PC-9 (cell line): ENCODE measurements around the gene LMCD1. TPM values are rescaled to one million over a fixed set of nuclear protein-coding genes. Genes with fewer than 3 reads are reported as not detected.

Experiments
- BruUV-seq: library from RNA; stranded (reverse); fragments of 400-500 nt; replicated peaks from 2 replicates; lab custom pipeline; 2021; lab: Mats Ljungman, UMichigan
- CTCF ChIA-PET: fragments of 300-600 bp; sonication (Branson Sonifier 250); formaldehyde crosslinking; loops from one replicate; lab custom pipeline; 2022; ENCODE audit warnings: antibody characterized with exemption; lab: Charles Lee
- POLR2A ChIA-PET: fragments of 300-600 bp; sonication (Branson Sonifier 250); formaldehyde crosslinking; loops from one replicate; lab custom pipeline; 2022; ENCODE audit warnings: antibody characterized with exemption; ENCODE audit not compliant: unreplicated experiment; lab: Charles Lee
- DNase-seq, 2 experiments: peaks; one replicate each; pipeline versions ENCODE4 v3.0.0 to v3.0.0-alpha.2; 2015 to 2022; ENCODE audit warnings: mixed read lengths in 1 of 2
- H2AFZ ChIP-seq: fragments of 200-600 bp; sonication (generic); 2 replicates; pipeline ENCODE4 v1.8.1; 2017; ENCODE audit warnings: antibody characterized with exemption
- H3F3A ChIP-seq: fragments of 200-600 bp; sonication (generic); 2 replicates; pipeline ENCODE4 v1.8.1; 2017; ENCODE audit warnings: antibody characterized with exemption, mild to moderate bottlenecking, low read depth; ENCODE audit not compliant: insufficient read depth
- H3K27ac ChIP-seq: fragments of 200-600 bp; sonication (generic); 2 replicates; pipeline ENCODE4 v1.6.1; 2016; ENCODE audit warnings: mixed run types
- H3K27me3 ChIP-seq: fragments of 200-600 bp; sonication (generic); 2 replicates; pipeline ENCODE4 v1.6.1; 2016; ENCODE audit warnings: low read depth, mixed run types; ENCODE audit not compliant: insufficient read depth
- H3K36me3 ChIP-seq: fragments of 200-600 bp; sonication (generic); 2 replicates; pipeline ENCODE4 v1.6.1; 2016; ENCODE audit warnings: low read depth, mixed run types
- H3K4me1 ChIP-seq: fragments of 200-600 bp; sonication (generic); replicated peaks from 2 replicates; pipeline ENCODE4 v1.6.1; 2016; ENCODE audit warnings: mixed run types; ENCODE audit not compliant: insufficient read depth
- H3K4me2 ChIP-seq: fragments of 200-600 bp; sonication (generic); 2 replicates; pipeline ENCODE4 v1.6.1; 2017; ENCODE audit warnings: mixed run types
- H3K4me3 ChIP-seq: fragments of 200-600 bp; sonication (generic); 2 replicates; pipeline ENCODE4 v1.6.1; 2016; ENCODE audit warnings: mixed run types
- H3K79me2 ChIP-seq: fragments of 200-600 bp; sonication (generic); 2 replicates; pipeline ENCODE4 v1.6.1; 2017; ENCODE audit warnings: low read depth, mixed run types
- H3K9me2 ChIP-seq: fragments of 200-600 bp; sonication (generic); 2 replicates; pipeline ENCODE4 v1.8.1; 2017; ENCODE audit warnings: mild to moderate bottlenecking; ENCODE audit not compliant: insufficient read depth
- H3K9me3 ChIP-seq: fragments of 200-600 bp; sonication (generic); 2 replicates; pipeline ENCODE4 v1.8.1; 2016; ENCODE audit warnings: low read depth; ENCODE audit not compliant: insufficient read depth
- H4K20me1 ChIP-seq: fragments of 200-600 bp; sonication (generic); 2 replicates; pipeline ENCODE4 v1.8.1; 2017; ENCODE audit not compliant: insufficient read depth
- CTCF ChIP-seq: fragments of 200-600 bp; sonication (generic); conservative IDR thresholded peaks from 2 replicates; pipeline ENCODE4 v1.6.1; 2017; ENCODE audit warnings: mixed run types, antibody characterized with exemption, mild to moderate bottlenecking, moderate library complexity
- EZH2 ChIP-seq: fragments of 200-600 bp; sonication (generic); IDR thresholded peaks from 2 replicates; pipeline ENCODE4 v1.8.0; 2017; ENCODE audit warnings: antibody characterized with exemption, low read depth
- intact Hi-C: fragments of 100-400 bp; cut with micrococcal nuclease; formaldehyde crosslinking; loops from one replicate; pipeline ENCODE4 v1.10.0; 2022; ENCODE audit not compliant: unreplicated experiment
- total RNA-seq: library from RNA; stranded (reverse); gene quantifications from 2 replicates; pipeline ENCODE4 v1.2.3, GENCODE V29; 2021

The LMCD1 gene
- total RNA-seq, 1 experiment from 2014 or later: 10.3 TPM

- CTCF ChIA-PET: no interaction called here
- no peak for TF ChIP-seq EZH2
- no peak for TF ChIP-seq CTCF
- H3K27me3 ChIP-seq: no peaks in the 10 kb centered on the region
- BruUV-seq: no TSS peak
- peaks cover 47% of the 10 kb centered on the region for H3F3A ChIP-seq
- DNase-seq: peak in 1 of 2 experiments; percentile 67
- no peaks in the 10 kb centered on the region for H3K36me3 ChIP-seq
- intact Hi-C loops: no loop called here
- H2AFZ ChIP-seq: no peak overlapping the region
- H3K4me3 ChIP-seq: no peak overlapping the region
- no peaks in the 10 kb centered on the region for H4K20me1 ChIP-seq
- peak overlapping the region; percentile 11 for H3K4me2 ChIP-seq
- H3K9me3 ChIP-seq: no peaks in the 10 kb centered on the region
- POLR2A ChIA-PET: interaction anchor here (0.6 kb wide), 1 partner anchor 52 kb away, joined by 3 read pairs; no protein-coding TSS in a partner anchor
- H3K79me2 ChIP-seq: no peaks in the 10 kb centered on the region
- H3K9me2 ChIP-seq: no peaks in the 10 kb centered on the region
- H3K4me1 ChIP-seq: peaks cover 63% of the 10 kb centered on the region
- H3K27ac ChIP-seq: peak overlapping the region; percentile 32
These were observed 2.4 kb downstream of the LMCD1 start for GRCh38 chr3:8503871-8504610.

DNA sequence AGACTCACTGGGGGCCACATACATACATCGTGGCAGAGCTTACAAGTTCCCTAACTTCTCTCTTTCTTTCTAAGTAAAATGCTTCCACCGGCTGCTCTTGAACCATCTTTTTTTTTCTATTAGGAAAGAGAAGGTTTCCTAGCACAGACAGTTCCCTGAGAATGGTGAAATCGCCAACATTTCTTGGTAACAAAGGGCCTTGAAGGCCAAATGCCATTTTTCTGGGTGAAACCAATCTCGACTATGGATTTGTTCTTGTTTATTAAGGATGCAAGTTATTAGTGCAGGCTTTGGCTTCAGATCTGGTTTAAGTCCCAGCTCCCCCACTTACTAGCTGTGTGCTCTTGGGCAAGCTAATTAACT, 3.0 kb downstream of the LMCD1 start:
- no peaks in the 10 kb centered on the region for H3K9me2 ChIP-seq
- TF ChIP-seq EZH2: no peak
- TF ChIP-seq CTCF: no peak
- H3K79me2 ChIP-seq: no peaks in the 10 kb centered on the region
- no peak overlapping the region for H2AFZ ChIP-seq
- POLR2A ChIA-PET: no interaction called here
- H4K20me1 ChIP-seq: no peaks in the 10 kb centered on the region
- DNase-seq: no peak
- H3K4me2 ChIP-seq: no peak overlapping the region
- intact Hi-C loops: no loop called here
- H3K4me1 ChIP-seq: peaks cover 62% of the 10 kb centered on the region
- H3K4me3 ChIP-seq: no peak overlapping the region
- no peaks in the 10 kb centered on the region for H3K9me3 ChIP-seq
- H3K27me3 ChIP-seq: no peaks in the 10 kb centered on the region
- CTCF ChIA-PET: no interaction called here
- H3F3A ChIP-seq: peaks cover 42% of the 10 kb centered on the region
- H3K36me3 ChIP-seq: no peaks in the 10 kb centered on the region
- BruUV-seq: no TSS peak
- no peak overlapping the region for H3K27ac ChIP-seq

DNA sequence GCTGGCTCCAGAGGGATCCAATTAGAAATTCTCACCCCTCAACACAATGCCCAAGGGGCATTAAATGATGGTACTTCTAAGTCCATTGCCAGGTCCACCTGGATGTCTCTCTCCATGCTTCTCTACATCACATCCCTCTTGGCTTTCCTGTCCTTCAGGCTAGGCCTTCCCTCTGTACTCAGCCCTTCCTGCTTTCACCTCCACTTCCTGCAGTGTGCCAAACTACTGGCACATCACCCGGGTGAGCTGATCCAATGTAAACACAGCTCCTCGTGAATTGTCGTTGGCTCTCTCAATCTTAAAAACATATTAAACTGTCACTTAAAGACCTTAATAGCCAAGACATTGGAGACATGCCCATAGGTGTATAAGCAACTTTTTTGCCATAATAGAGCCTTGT, 4.0 kb downstream of the LMCD1 start:
- Histone ChIP-seq H3K4me2 (no peak overlapping the region), H2AFZ (no peak overlapping the region), H3K27ac (no peak overlapping the region)

More for the DNA sequence above, 4.0 kb downstream of the LMCD1 start:
- no peak for DNase-seq
- intact Hi-C loops: no loop called here
- CTCF ChIA-PET: no interaction called here
- no peaks in the 10 kb centered on the region for H3K9me3 ChIP-seq
- no peaks in the 10 kb centered on the region for H3K36me3 ChIP-seq
- H3K27me3 ChIP-seq: no peaks in the 10 kb centered on the region
- BruUV-seq: no TSS peak
- H3K4me1 ChIP-seq: peaks cover 62% of the 10 kb centered on the region
- no peaks in the 10 kb centered on the region for H4K20me1 ChIP-seq
- no peak for TF ChIP-seq EZH2
- H3K4me3 ChIP-seq: no peak overlapping the region
- H3K9me2 ChIP-seq: no peaks in the 10 kb centered on the region
- no peaks in the 10 kb centered on the region for H3K79me2 ChIP-seq
- H3F3A ChIP-seq: peaks cover 32% of the 10 kb centered on the region
- POLR2A ChIA-PET: no interaction called here
